ENCODE results near the gene DSCAML1.
A peak's percentile ranks its signal among the peaks of the same experiment; 100 is the strongest.

Gene DSCAML1

DNA sequence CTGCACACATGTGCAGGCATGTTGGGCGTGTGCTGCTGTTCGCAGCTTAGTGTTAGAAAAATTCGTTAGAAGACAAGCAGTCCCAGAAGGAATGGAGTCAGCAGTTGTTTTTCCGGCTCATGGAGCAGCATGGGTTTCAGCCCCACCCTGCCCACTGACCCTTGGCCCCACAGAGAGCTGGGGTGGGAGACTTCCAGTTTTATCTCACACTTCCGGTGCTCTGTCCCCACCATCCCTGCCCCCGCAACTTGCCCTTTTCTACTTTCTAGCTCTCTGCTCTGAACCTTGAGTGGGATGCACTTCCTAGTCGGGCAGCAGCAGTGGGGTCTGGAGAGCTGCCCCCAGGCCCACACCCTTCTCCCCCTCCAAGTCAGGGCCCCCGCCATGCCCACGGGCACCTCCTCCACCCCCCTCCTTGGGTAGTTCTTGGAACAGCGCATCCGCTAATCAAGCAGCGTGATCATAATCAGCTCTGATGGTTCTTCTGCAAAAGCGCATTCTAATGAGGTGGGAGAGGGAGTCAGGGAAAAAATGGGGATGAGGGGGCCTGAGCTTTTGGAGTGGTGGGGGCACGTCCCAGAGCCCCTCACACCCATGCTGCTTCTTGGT is 285.0 kb downstream of the DSCAML1 start:
- no peak for DNase-seq

DNA sequence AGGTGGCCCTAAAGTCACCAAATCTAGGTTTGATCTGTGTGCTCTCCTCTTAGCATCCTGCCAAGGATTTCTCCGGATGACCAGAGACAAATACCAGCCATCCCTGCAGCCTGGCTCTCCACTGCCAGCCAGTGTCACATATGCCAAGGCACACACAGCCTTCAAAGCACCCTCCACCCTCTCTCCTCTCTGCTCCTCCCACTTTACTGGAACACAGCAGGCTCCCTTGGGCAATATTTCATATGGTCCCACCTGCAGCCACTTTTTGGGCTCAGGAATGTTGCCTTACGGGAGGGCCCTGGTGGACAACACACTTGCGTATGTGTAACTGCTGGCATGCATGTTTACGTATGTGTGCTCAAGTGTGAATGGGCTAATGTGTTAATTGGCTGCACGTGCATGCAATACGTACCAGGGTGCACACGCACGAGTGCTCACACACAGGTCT is 285.5 kb downstream of the DSCAML1 start:
- no peak for DNase-seq

DNA sequence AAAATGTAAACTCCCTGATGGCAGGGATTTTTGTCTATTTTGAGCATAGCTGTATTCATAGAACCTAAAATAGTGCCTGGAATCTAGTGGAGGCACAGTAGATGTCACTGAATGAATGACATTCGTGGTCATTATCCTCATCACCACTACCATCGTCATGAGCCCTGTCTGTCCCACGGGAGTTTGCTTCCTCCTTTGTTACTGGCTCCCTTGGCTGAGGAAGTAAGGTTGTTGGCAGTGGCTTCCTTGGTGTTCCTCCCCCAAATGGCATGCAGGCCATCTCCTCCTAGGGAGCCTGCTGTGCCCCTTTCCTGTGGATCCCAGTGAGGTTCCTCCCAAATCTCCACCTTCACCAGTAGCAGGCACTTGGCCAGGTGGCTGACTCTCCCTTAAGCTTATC is 286.4 kb downstream of the DSCAML1 start:
- DNase-seq, result peak; percentile 27

DNA sequence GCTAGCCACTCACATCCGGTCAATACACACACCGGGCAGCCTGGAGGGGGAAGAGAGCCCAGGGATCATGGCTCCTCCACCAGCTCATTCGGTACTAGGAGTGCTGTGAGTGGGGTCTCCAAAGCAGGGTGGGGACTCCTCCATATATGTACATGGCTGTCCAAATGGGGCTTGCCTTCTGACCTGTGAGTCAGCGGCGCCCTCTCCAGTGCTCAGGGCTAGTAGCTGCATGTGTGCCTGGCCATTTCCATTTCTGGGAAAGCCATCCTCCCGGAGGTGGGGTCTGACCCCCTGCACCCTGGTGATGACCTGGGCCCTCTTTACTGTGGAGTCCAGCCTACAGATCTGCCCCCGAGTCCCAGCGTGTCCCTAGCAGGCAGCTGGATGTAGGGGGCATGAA is 287.5 kb downstream of the DSCAML1 start:
- DNase-seq, result no peak

DNA sequence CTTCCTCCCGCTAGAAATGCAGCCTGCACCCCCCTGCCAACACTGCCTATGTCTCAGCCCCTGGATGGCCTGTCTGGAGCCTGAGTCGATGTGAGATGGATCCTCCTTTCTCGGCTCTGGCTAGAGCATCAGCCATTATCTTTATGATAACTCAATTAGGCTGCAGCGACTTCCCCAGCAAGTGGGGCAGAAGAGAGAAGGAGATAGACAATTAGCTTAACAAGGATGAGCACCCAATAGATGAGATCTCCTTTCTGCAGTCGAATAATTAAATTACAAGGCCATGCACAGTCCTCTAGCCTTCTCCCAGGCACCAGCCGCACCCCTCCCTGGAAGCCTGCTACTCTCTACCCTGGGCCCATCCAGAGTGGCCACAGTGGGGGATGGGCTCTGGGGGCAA is 290.0 kb downstream of the DSCAML1 start:
- DNase-seq, result no peak

DNA sequence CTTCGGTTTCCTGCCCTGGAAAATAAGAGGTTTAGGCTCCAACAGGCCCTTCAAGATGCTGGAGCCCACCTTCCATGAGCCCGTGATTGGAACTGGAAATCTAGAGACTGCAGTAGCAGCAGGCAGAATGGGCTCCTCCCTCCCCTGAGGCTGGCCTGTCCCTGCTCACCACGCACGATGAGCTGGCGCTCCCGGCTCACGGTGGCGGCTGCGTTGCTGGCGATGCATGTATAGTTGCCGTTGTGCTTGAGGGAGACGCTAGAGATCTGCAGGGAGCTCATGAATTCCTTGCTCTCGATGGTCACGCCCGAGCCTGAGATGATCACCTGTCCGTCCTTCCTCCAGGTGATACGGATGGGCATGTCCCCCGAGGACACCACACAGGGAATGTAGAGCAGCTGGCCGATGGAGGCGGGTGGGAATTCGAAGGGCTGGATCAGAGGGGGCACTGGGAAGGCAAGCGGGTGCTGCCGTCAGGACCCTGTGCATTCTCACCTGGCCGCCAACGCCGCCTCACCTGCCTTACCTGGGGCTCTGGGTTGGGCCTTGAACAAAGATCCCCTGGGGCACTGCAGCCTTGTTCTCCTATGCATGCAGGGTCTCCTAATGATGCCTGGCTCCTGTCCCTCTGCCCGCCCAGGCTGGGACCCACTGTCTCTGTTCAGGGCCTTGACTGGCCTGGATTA is 291.6 kb downstream of the DSCAML1 start:
- DNase-seq, result no peak

DNA sequence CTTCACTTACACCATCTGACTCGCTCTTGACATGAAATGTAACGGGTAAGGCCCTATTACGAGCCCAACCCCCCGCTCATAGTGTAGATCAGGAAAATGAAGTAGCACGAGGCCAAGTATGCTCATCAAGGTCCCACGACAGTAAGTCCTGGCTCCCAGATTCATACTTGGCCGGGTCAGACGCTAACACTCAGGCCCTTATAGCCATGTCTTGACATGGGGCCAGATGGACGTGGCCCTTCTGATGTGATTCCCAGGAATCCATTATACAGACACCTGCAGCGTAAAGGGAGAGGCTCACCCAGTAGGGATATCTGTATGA is 294.3 kb downstream of the DSCAML1 start:
- no peak for DNase-seq

DNA sequence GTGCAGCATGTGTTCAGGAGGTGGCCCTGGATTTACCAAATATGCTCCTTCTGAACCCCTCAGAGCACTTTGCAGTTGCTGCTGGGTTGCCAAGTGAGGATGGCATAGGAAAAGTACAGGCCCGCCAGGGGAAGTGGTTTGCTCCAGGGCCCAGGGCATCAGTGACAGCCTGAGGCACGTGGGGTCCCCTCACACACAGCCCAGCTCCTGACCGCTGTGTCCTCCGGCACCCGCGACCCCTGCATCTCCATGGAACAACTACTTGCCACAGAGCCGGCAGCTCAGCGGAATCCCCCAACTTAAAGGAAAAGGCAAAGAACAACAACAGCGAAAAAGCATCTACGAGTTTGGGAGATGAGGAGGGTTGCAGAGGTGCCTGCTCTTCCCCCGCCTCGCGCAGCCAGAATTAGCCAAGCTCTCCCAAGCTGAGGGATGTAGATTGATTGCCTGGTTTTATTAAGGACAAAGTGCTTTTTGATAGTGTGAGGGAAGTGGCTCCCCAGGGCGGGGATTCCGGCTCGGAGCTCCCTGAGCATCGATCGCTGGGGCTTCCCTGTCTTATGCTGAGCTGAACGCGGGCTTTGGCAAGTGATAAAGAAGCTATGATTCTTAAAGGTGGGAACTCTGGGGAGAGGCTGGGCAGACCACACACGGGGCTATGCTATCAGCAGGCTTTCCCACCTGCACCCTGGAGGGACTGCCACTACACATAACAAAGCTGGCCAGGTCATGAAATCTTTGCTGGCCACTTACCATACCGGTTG is 294.8 kb downstream of the DSCAML1 start:
- no peak for DNase-seq

DNA sequence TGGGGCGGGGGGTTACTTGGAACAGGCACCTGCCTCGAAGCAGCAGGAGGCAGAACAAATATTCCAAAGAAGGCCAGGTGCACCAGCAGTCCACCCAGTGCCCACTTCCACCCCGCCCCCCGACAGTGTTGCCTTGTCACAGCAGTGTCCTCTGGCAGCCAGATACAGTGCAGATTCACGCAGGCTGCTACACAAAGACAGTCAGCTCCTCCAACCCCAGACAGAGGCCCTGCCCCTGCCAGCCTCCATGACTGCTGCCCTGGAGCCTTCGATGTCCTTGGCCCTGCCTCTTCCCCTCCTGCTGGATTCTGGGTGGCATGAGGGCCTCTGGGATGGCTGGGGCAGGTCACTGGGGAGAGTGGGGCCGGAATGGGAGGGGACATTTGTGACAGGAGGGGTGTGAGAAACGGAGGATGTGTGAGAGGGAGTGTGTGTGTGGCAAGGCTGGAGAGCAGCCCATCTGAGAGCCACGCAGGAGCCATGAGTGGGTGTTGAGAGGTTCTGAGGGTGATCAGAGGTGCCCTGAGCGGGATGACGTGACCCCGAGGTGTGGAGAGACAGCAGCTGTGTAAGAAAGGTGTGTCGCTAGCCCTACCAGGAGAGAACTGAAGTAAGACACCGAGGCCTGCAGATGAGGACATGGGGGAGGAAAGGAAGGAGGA is 295.6 kb downstream of the DSCAML1 start:
- DNase-seq, result no peak

DNA sequence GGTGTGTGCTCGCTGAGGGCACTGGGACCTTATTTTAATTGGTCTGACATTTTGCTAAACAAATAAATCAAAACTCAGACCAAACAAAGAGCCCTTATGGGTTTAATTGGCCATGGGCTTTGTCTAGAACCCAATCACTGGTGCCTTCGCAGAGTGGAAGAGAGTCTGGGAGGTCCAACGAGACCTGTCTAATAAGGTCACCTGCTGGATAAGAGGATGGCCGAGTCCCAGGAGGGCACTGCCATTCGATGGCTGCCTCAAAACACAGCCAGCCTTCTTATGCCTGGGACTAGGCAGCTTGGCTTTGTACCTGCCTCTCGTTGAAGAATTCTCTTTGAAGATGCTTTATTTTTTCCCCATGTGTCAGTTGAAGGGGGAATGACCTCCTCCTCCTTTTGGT is 298.2 kb downstream of the DSCAML1 start:
- no peak for DNase-seq

DNA sequence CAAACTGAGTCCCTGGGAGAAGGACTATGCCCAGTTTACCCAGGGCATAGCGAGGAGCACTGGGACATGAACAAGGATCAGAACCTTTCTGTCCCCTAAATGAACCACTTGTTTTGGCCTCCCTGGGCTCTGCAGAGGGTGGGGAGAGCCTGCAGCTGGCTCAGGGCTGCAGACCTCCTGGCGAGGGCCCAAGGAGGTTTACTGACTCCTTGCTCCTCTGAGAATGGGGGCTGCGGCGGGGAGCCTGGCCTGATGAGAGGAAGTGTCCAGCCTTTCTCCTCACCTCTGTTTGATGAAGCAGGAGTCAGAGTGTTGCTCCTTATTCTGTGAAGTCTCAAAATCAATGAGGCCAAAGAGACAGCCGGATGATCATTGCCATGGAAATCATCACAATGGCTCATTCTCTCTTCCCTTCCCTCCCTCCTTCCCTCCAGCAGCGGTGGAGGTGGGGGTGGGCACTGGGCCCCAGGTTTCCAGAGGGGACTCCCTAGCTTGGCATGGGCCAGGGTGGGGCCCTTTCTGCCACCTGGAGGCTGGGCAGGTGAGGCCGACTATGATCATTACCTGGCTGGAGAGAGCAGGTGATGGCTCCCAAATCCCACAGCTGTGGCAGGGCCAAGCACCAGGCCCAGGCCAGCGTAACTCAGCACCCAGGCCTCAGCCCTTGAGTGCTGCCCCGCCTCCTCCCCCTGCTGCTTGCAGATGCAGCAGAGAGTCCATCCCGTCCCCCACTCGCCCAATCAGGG is 299.6 kb downstream of the DSCAML1 start:
- DNase-seq, result no peak

DNA sequence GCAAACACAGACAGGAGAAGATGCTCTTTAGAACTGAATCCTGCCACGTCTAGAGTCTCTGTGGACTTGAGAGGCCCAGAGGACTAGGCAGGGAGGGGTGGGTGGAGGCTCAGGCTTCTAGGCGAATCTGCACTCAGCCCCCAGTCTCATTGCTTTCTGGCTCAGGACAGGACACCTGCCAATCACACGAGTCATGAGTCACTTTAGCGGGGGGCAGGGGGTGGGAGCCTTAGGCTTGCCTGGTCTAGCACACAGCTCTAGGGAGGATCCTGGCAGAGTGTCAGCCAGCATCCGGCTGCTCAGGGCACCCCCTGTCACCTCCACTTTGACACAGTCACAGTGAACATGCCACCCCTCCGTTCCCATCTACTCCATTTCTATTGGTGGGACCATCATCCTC is 301.7 kb downstream of the DSCAML1 start:
- no peak for DNase-seq

DNA sequence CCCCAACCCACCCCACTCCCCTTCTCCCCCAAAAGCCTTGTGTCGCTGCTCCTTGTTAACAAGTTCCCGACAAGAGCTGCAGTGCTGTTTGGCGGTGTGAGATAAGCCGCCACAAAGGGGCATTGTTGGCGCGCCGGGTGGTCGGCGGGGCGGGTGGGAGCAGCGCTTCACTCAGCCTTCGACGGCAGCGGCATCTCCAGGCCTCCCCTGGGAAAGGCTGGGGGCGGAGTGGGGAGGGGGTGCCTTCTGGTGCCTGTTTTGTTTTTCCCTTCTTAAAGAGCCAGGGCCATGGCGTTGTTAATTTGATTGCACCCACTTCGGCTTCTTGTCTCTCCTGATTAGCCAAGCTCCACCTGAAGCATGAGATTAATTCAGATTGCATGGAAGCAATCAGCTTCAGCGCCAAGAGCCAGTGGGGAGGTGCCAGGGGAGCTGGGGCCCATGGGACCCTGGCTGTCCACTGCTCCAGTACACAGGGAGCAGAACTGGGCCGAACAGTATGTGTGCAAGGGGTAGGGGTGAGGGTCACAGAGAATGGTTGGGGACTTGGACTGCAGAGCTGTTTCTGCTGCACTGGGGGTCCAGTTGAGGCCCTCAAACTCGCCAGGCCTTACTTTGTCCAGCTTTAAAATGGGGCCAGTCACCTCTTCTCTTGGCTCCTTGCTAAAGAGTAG is 304.3 kb downstream of the DSCAML1 start:
- no peak for DNase-seq

DNA sequence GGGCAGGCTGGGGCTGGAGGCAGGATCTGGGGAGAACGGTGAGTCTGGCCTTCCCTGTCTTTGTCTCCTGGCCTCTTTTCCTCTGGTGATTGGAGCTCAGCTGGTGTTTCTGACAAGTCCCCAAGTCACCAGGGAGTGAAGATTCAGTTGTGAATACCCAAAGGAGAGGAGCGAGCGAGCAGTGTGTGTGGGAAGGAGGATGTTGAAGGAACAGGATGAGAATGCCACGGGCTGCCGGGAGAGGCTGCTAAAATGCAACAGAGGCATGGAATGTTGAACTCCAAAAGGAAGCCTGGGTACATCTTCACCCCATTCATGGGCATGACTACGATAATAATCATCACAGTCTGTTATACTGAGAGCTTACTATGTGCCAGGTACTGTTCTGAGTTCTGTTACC is 306.1 kb downstream of the DSCAML1 start:
- DNase-seq, result no peak

DNA sequence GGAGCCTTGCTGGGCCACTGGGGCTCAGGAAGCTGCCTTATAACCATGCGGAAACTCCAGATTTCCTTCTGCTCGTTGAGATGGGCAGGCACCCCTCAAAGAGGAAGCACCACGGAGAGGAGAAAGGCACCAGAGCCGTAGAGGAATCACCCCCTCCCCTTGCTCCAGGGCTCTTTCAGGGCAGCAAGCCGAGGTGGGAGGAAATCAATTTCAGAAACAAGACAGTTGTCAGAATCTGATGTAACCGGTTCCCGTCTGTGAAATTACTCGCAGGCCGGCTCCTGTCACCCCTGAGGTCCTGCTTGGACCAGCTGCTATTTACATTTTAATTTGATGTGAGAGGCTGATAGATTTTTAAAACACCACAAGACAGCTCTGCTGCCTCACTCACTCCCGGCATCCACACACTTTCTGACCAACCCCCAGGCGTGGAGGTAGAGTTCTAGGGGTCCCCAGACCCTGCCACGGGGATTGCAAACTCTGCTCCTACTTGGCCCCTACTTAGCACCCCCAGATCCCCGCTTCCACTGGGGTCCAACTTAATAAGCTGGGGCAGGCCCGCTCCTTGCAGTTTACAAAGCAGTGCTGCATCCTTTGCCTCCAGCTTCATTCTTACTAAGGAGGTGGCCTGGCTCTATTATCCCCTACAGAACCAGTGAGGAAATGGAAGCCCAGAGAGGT is 306.9 kb downstream of the DSCAML1 start:
- no peak for DNase-seq

DNA sequence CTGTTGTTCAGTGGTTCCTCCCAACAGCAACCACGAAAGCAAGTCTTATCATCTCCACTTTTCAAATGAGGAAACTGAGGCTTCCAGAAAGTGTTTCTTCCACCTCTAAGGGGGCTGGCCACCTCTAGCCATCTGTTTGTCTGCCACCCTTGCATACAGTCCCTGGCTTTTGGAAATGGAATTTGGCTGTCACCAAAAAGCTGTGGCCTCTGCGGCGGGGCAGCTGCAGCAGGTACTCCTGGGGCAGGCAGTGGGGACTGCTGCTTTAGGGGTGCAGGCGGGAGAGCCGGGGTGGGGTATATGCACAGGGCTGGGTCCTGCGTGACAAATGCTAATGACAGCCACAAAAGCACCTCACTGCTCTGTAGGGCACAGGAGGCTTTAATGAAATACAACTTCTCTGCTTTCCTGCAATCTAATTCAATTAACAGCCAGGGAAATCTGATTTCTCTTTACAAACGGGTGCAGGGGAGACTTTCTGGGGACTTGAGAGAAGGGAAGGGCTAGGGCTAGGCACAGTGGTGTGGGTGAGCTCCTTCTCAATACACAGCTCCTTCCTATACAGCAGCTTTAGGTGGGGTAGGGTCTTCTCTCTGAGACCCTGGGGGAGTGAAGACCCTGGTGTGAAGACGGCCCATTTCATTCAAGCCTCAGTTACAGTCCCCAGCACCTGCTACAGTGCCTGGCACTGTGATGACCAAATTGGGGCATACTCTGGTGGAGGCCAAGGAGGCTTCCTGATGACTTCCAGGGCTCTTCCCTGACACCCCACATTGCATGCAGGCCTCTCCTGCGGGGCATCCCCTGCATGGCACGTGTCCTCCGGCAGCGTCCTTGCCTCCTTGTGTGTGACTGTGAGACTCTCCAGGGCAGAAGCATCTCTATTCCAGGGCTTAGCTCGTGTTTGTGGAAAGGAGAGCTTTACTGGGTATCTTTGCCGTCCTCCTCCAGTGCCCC is 307.7 kb downstream of the DSCAML1 start:
- DNase-seq, result no peak

DNA sequence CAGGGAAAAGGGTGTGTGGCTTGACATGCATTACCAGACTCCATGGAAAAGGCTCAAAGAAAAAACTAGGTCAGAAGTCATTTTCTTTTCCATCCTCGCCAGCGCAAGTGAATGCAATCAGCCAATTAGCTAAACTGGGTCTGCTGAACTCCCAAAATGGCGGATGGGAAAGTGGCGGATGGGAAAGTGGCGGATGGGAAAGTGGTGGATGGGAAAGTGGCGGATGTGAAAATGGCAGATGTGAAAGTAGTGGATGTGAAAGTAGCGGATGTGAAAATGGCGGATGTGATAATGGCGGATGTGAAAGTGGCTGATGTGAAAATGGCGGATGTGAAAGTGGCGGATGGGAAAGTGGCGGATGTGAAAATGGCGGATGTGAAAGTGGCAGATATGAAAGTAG is 311.0 kb downstream of the DSCAML1 start:
- no peak for DNase-seq

DNA sequence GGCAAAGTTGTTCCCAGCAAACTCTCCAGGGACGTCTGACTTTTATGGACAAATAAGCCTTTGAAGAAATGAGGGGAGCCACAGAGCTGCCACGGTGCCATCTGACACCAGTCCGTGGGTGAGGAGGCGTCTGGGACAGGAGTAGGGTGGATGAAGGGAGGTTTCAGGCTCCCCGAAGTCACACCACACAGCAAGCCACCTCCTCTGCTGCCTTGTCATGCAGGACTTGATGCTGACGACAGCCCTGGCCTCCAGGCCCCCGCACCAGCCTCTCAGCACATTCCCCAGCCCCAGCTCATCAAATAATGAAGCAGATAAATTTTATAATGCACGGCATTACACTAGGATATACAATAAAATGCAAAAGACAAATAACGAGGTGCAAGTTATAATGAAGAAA is 312.9 kb downstream of the DSCAML1 start:
- no peak for DNase-seq

DNA sequence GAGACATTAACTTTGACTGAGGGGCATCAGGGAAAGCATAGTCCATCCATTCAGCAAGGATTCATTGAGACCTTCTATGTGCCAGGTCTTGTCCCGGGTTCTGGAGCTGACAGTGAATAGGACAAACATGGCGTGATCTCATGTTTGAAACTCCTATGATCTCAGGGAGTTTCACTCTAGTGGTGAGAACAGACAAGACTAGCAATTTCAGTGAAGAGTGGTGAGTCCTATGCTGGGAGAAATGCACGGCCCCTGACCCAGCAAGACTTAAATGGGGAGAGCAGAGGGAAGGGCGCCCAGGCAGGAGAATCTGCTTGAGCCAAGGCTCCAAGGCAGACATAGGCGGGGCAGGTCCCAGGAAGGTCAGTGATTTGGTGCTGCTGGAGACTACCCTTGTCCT is 313.6 kb downstream of the DSCAML1 start:
- no peak for DNase-seq

DNA sequence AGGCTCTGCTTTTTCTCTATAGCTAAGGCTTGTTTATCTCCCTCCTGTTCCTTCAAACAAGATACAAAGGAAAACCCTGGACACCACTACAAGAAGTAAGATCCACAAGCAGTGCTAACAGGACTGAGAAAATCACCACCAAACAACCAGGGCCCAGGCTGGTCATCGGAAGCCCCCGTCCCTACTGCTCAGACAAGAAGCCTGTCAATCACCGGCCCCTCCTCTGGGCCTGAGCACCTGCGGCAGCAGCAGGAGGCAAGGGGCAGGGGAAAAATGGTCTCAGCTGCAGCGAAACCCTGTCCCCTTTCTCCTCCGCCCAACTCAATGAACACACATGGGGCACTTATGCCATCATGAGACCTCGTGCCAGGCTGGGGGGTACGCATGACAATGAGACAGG is 314.1 kb downstream of the DSCAML1 start:
- DNase-seq, result no peak

DNA sequence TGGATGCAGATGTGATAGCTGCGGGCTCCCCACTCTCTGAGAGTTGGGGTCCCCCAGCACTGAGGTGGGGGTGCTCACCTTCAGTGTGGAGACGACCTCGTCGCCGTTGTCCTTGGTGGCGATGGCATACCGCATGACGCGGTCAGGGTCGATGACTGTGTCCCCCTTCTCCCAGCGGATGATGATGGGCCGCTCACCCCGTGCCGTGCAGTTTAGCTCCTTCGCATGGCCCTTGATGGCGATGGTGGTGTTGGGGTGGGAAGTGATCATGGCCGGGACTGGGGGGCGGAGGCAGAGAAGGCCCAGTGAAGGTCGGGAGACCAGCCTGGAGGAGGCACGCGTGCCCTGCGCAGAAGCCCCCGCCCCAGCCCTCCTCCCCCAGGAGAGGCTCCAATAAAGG is 315.1 kb downstream of the DSCAML1 start:
- DNase-seq, result no peak

All from MV-4-11 (cell line).